Measurements from ENCODE around the gene ATG13.

DNA sequence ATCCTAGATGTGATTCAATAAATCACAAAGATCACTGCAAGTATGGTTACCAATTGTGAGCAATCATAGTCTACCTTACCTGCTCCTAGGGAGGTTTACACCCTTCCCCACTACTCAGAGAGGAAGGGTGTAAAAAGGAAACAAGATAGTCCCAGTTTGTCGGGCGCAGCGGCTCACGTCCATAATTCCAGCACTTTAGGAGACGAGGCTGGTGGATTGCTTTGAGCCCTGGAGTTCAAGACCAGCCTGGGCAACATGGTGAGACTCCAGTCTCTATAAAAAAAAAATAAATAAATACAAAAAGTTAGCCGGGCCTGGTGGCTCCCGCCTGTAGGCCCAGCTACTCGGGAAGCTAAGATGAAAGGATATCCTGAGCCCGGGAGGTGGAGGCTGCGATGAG lies 22.6 kb upstream of the ATG13 start:
- TF ChIP-seq CTCF (conservative IDR thresholded peaks at IDR 0.05; ENCODE audit: low read depth, low read length) (no peak), POLR2A (IDR thresholded peaks at IDR 0.05; ENCODE audit: low read depth, low read length) (no peak), RFX5 (IDR thresholded peaks at IDR 0.05; ENCODE audit: low read depth, low read length) (no peak)

Measured in IMR-90 (cell line).